ENCODE data around the gene HSD17B1. TPM values are rescaled to one million over a fixed set of nuclear protein-coding genes. Genes with fewer than 3 reads are reported as not detected.
"Not testable (repeated sequence)": the region's sequence is repeated elsewhere in the genome, so short reads cannot be mapped to it uniquely, and the experiment has no call there.

HSD17B1 gene
- total RNA-seq, 2 donors from 2014 or later = 0.82 to 0.90 TPM

DNA sequence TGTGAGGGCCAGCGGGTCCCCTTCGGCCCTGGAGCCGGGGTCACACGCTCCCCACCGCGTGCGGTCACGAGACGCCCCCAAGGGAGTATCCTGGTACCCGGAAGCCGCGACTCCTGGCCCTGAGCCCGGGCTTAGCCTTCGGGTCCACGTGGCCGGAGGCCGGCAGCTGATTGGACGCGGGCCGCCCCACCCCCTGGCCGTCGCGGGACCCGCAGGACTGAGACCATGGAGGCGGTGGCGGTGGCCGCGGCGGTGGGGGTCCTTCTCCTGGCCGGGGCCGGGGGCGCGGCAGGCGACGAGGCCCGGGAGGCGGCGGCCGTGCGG is 16.7 kb upstream of the HSD17B1 start, which contains the start of gene NAGLU:
Gene NAGLU, plus strand, starts transcription at position 194 of the 324 bp plus-strand sequence. Its CDS starts 32 bp downstream, at position 226.
- H3K4me3 Mint-ChIP-seq = peak within 1 kb of the TSS; percentile 90

DNA sequence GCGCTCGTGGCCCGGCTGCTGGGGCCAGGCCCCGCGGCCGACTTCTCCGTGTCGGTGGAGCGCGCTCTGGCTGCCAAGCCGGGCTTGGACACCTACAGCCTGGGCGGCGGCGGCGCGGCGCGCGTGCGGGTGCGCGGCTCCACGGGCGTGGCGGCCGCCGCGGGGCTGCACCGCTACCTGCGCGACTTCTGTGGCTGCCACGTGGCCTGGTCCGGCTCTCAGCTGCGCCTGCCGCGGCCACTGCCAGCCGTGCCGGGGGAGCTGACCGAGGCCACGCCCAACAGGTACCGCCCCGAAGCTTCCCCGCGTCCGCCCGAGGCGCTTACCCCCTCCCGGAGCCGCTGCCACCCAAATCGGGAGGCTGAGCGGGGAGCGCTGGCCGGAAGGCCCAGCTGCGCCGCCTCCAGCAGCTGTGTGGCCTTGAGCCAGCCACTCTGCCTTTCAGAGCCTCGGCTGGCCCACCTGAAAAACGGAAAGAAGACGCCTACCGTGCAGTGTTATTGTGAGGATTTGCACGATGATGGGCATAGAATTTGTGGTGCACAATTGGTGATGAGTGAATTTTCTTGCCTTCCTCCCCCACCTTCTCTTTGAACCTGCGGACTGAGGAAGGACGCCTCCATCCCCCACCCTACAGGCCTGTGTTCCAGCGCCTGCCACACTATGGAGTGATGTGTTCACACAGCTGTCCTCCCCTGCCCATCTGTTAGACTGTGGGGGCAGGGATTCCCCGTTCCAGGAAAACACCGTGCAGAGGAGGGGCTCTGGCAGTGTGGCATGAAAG is 16.2 kb upstream of the HSD17B1 start:
- Mint-ChIP-seq H3K4me1 (peaks cover 26% of the 10 kb centered on the region), H3K27ac (peak overlapping the region; percentile 69), H3K9me3 (no peaks in the 10 kb centered on the region)

More for the DNA sequence above, 16.7 kb upstream of the HSD17B1 start, which contains the start of gene NAGLU:
- Mint-ChIP-seq H3K9me3 (no peaks in the 10 kb centered on the region), H3K27me3 (no peaks in the 10 kb centered on the region), H3K36me3 (ENCODE audit: low read depth) (no peaks in the 10 kb centered on the region), H3K4me1 (peaks cover 21% of the 10 kb centered on the region), H3K27ac (peak within 1 kb of the TSS; percentile 86)
- ATAC-seq (replicated peaks) = peak; percentile 94

GRCh38 chr17:42537156-42537805 is 15.4 kb upstream of the HSD17B1 start:
- Mint-ChIP-seq H3K36me3 (ENCODE audit: low read depth) (no peaks in the 10 kb centered on the region), H3K27ac (no peak overlapping the region), H3K9me3 (no peaks in the 10 kb centered on the region), H3K4me3 (peak overlapping the region; percentile 90), H3K27me3 (no peaks in the 10 kb centered on the region), H3K4me1 (peaks cover 26% of the 10 kb centered on the region)
- ATAC-seq (replicated peaks) = no peak

More for the DNA sequence above, 16.2 kb upstream of the HSD17B1 start:
- ATAC-seq (replicated peaks) = peak; percentile 86
- Mint-ChIP-seq H3K27me3 (no peaks in the 10 kb centered on the region), H3K4me3 (peak overlapping the region; percentile 90), H3K36me3 (ENCODE audit: low read depth) (no peaks in the 10 kb centered on the region)

DNA sequence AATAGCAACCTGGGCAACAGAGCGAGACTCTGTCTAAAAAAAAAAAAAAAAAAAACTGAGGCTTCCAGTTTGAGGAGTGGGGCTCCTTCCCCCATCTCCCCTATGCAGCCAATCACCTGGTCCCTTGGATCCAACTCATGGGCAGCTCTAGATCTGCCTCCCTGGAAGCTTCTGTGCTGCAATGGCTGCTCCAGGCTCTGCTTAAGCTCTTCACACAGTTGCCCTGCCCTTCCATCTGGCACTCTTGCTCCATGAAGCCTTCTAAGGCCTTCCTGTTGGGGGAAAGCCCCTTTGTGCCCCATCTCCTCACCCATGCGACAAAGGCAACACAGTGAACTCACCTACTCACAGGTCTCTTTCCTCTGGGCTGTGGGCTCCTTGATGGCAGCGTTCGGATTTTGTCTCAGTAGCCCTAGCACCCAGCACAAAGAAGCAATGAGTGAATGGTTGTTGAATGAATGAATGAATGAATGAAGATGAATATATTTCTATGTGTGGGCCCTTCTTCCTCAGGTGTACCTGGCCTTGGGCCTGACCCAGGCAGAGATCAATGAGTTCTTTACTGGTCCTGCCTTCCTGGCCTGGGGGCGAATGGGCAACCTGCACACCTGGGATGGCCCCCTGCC is 14.8 kb upstream of the HSD17B1 start:
- Mint-ChIP-seq H3K27ac (no peak overlapping the region), H3K4me1 (peaks cover 26% of the 10 kb centered on the region), H3K36me3 (ENCODE audit: low read depth) (no peaks in the 10 kb centered on the region), H3K4me3 (peak overlapping the region; percentile 90), H3K9me3 (no peaks in the 10 kb centered on the region), H3K27me3 (no peaks in the 10 kb centered on the region)
- ATAC-seq (replicated peaks) = no peak

DNA sequence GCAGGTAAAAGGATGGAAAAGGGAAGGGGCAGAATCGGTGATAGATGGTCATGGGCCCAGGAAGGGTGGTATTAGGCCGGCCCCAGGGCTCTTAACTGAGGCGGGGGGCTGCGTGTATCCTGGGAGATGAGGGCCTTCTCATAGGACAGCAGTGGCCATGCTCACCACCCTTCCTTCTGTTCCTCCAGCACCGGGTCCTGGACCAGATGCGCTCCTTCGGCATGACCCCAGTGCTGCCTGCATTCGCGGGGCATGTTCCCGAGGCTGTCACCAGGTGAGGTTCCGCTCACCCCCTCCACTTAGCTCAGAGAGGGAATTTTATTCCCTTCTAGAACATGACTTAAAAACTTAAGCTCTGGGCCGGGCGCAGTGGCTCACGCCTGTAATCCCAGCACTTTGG is 14.2 kb upstream of the HSD17B1 start:
- peak overlapping the region; percentile 90 for H3K4me3 Mint-ChIP-seq
- H3K9me3 Mint-ChIP-seq = no peaks in the 10 kb centered on the region
- H3K36me3 Mint-ChIP-seq (ENCODE audit: low read depth) = no peaks in the 10 kb centered on the region
- H3K4me1 Mint-ChIP-seq = peaks cover 26% of the 10 kb centered on the region
- H3K27me3 Mint-ChIP-seq = no peaks in the 10 kb centered on the region
- H3K27ac Mint-ChIP-seq = no peak overlapping the region
- ATAC-seq (replicated peaks) = no peak

- peaks cover 24% of the 10 kb centered on the region for H3K4me1 Mint-ChIP-seq
- not testable (repeated sequence) for H3K27me3 Mint-ChIP-seq; H3K9me3 Mint-ChIP-seq; H3K36me3 Mint-ChIP-seq (ENCODE audit: low read depth); ATAC-seq (replicated peaks)
- H3K27ac Mint-ChIP-seq = peak overlapping the region; percentile 77
- peak overlapping the region; percentile 62 for H3K4me3 Mint-ChIP-seq
Measured at GRCh38 chr17:42540558-42540957, 12.2 kb upstream of the HSD17B1 start.

DNA sequence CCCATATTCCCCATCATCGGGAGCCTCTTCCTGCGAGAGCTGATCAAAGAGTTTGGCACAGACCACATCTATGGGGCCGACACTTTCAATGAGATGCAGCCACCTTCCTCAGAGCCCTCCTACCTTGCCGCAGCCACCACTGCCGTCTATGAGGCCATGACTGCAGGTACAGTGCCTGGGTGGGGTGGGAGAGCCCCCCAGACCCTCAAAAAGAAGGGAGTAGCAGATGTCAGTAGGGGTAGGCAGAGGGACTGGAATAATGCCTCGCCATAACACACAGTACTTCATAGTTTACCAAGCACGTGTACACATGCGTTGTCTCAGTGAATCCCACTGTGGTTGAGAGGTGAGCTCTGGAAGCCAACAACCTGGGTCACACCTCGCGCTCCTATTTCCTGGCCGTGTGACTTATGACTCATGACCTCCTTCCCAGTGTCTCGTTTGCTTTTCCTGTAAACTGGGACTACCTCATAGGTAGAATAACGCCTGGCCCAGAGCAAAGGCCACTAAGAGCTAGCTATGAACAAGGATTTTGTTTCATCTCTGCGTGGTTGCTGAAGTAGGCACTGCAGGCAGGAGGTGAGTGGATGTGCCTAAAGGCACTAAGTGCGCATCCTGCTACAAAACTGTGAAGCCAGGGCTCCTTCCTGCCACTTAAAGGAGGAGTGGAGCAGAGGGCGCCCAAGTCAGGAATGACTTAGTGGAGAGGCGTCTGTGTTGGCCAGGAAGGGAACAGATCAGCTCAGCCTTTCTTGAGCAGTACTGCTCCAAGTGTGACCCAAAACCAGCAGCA is 11.5 kb upstream of the HSD17B1 start:
- peak overlapping the region; percentile 77 for H3K27ac Mint-ChIP-seq
- no peaks in the 10 kb centered on the region for H3K9me3 Mint-ChIP-seq
- no peaks in the 10 kb centered on the region for H3K27me3 Mint-ChIP-seq
- no peaks in the 10 kb centered on the region for H3K36me3 Mint-ChIP-seq (ENCODE audit: low read depth)
- ATAC-seq (replicated peaks) = peak; percentile 47
- H3K4me1 Mint-ChIP-seq = peaks cover 21% of the 10 kb centered on the region
- H3K4me3 Mint-ChIP-seq = peak overlapping the region; percentile 62

DNA sequence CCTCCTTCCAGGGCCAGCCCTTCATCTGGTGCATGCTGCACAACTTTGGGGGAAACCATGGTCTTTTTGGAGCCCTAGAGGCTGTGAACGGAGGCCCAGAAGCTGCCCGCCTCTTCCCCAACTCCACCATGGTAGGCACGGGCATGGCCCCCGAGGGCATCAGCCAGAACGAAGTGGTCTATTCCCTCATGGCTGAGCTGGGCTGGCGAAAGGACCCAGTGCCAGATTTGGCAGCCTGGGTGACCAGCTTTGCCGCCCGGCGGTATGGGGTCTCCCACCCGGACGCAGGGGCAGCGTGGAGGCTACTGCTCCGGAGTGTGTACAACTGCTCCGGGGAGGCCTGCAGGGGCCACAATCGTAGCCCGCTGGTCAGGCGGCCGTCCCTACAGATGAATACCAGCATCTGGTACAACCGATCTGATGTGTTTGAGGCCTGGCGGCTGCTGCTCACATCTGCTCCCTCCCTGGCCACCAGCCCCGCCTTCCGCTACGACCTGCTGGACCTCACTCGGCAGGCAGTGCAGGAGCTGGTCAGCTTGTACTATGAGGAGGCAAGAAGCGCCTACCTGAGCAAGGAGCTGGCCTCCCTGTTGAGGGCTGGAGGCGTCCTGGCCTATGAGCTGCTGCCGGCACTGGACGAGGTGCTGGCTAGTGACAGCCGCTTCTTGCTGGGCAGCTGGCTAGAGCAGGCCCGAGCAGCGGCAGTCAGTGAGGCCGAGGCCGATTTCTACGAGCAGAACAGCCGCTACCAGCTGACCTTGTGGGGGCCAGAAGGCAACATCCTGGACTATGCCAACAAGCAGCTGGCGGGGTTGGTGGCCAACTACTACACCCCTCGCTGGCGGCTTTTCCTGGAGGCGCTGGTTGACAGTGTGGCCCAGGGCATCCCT is 9.3 kb upstream of the HSD17B1 start:
- H3K4me3 Mint-ChIP-seq = no peak overlapping the region
- ATAC-seq (replicated peaks) = no peak
- H3K27me3 Mint-ChIP-seq = no peaks in the 10 kb centered on the region
- H3K9me3 Mint-ChIP-seq = no peaks in the 10 kb centered on the region
- peaks cover 16% of the 10 kb centered on the region for H3K4me1 Mint-ChIP-seq
- H3K27ac Mint-ChIP-seq = peak overlapping the region; percentile 58
- H3K36me3 Mint-ChIP-seq (ENCODE audit: low read depth) = no peaks in the 10 kb centered on the region

GRCh38 chr17:42544874-42545283 is 7.8 kb upstream of the HSD17B1 start:
- Mint-ChIP-seq H3K36me3 (ENCODE audit: low read depth) (no peaks in the 10 kb centered on the region), H3K4me3 (no peak overlapping the region), H3K9me3 (no peaks in the 10 kb centered on the region), H3K27ac (no peak overlapping the region), H3K27me3 (no peaks in the 10 kb centered on the region), H3K4me1 (peaks cover 15% of the 10 kb centered on the region)
- ATAC-seq (replicated peaks) = no peak

DNA sequence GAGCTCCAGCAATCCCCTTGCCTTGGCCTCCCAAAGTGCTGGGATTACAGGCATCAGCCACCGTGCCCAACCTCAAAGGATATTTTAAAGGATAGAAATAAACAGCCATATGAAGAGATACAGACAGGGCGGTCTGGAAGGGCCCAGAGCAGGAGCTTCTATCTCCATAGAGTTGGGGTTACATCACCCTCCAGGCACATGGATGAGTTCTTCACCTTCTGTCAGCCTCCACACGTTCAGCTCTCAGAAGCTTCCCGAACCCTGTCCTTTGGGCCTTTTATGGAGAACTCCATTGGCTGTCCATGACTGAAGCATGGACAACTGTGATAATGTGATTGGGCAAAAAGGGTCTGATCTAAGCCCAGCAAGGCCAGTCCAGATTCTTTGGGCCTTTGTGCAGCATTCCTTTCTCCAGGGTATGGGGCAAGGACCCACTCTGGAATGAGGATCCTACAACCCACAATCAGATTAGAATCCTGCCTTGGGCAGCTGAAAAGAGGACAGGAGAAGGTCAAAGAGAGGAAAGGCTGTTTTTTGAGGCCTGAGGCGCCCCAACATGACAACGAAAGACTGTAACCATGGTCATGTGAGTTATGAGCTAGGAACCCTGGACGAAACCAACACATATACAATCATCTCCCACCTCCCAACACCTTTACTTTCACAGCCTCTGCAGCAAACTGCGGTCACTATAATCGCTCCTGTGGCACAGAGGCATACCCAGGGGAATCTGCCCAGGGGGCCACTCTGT is 6.8 kb upstream of the HSD17B1 start:
- not testable (repeated sequence) for H3K27ac Mint-ChIP-seq; H3K36me3 Mint-ChIP-seq (ENCODE audit: low read depth); H3K27me3 Mint-ChIP-seq; H3K9me3 Mint-ChIP-seq; H3K4me3 Mint-ChIP-seq; ATAC-seq (replicated peaks)
- H3K4me1 Mint-ChIP-seq = peaks cover 11% of the 10 kb centered on the region

DNA sequence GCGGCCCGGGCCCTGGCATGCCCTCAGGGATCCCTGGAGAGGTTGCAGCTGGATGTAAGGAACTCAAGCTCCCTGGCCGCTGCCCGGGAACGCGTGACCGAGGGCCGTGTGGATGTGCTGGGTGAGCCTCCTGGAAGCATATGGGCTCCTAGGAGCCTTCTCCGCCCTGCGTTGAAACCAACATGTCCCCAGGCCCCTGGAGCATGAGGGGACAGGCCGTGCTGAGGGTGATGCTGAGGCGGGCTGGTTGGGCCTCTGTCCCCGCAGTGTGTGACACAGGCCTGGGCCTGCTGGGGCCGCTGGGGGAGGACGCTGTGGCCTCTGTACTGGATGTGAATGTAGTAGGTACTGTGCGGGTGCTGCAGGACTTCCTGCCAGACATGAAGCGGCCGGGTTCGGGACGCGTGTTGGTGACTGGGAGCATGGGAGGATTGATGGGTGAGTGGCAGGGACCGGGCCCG is 5.7 kb upstream of the HSD17B1 start:
- no peak overlapping the region for H3K4me3 Mint-ChIP-seq
- H3K27me3 Mint-ChIP-seq = no peaks in the 10 kb centered on the region
- H3K27ac Mint-ChIP-seq = no peak overlapping the region
- no peaks in the 10 kb centered on the region for H3K9me3 Mint-ChIP-seq
- H3K4me1 Mint-ChIP-seq = peaks cover 5% of the 10 kb centered on the region
- H3K36me3 Mint-ChIP-seq (ENCODE audit: low read depth) = no peaks in the 10 kb centered on the region
- no peak for ATAC-seq (replicated peaks)

- peaks cover 5% of the 10 kb centered on the region for H3K4me1 Mint-ChIP-seq
- H3K27me3 Mint-ChIP-seq = no peaks in the 10 kb centered on the region
- peak overlapping the region; percentile 59 for H3K4me3 Mint-ChIP-seq
- no peaks in the 10 kb centered on the region for H3K36me3 Mint-ChIP-seq (ENCODE audit: low read depth)
- no peaks in the 10 kb centered on the region for H3K9me3 Mint-ChIP-seq
- H3K27ac Mint-ChIP-seq = no peak overlapping the region
- no peak for ATAC-seq (replicated peaks)
Measured at GRCh38 chr17:42547698-42548069, 5.0 kb upstream of the HSD17B1 start.

All from activated T-helper 17 cell treated with anti-CD3 and anti-CD28 coated beads, Interleukin-2, amount 50 U/mL, for 72 hours (primary cell).